ENCODE data around the gene STYX. TPM values are rescaled to one million over a fixed set of nuclear protein-coding genes. Genes with fewer than 3 reads are reported as not detected.

STYX gene
- total RNA-seq, 1 experiment from 2014 or later = 20.6 TPM

DNA sequence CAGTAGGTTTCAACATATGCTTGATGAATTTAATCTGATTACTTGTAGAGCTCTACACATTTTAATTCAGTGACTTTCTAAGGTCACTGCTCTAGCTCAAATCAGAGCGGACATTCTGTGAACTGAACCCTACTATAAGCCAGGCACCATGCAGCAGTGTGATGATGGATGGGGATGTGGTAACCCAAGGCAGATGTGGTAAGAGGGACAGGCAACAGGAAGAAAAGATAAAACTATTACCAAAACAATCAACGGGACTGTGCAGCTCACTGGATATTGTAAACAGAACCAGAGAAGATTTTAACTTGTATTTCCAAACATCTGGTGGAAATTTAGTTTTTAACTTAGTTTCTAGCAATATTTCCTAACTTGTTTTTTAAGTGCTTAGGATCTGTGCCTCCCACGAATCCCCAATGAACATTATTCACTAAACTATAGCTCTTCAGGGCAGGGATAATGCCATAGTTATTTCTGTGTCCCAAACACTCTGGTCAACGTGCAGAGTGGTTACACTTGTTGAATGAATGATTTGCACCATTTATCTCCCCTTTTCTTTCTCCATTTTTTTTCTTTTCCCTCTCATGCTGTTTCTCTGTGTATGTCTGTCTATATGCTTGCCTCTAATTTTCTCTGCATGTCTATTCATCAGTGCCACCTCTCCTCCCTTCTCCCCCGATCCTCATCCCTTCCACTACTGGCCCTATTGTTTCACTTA lies 37.6 kb upstream of the STYX start:
- POLR2A ChIA-PET = interaction anchor here (0.6 kb wide), 1 partner anchor 140 kb away, joined by 3 read pairs; the partner anchor contains the start of gene TXNDC16
- TSS peak; percentile 37 for BruUV-seq (replicated peaks)
- intact Hi-C loops (cut with micrococcal nuclease; ENCODE audit: unreplicated experiment) (no loop called here), in situ Hi-C loops (cut with HindIII; ENCODE audit: low pct_unique_long_range_greater_than_20kb, low sequenced_read_pairs) (no loop called here)
- H3K36me3 ChIP-seq (ENCODE audit: control insufficient read depth, insufficient read depth, low read length) = no peaks in the 10 kb centered on the region
- no peak for ATAC-seq
- no peaks in the 10 kb centered on the region for H3K27me3 ChIP-seq (ENCODE audit: control insufficient read depth, insufficient read depth, low read length)
- H3K9me3 ChIP-seq (ENCODE audit: control insufficient read depth, insufficient read depth, low read depth, low read length) = no peaks in the 10 kb centered on the region
- no peak for DNase-seq (ENCODE audit: low read depth, low spot score)
- peaks cover 20% of the 10 kb centered on the region for H3K4me1 ChIP-seq (ENCODE audit: control insufficient read depth, insufficient read depth, low read length)
- TF ChIP-seq, protein P1, sequence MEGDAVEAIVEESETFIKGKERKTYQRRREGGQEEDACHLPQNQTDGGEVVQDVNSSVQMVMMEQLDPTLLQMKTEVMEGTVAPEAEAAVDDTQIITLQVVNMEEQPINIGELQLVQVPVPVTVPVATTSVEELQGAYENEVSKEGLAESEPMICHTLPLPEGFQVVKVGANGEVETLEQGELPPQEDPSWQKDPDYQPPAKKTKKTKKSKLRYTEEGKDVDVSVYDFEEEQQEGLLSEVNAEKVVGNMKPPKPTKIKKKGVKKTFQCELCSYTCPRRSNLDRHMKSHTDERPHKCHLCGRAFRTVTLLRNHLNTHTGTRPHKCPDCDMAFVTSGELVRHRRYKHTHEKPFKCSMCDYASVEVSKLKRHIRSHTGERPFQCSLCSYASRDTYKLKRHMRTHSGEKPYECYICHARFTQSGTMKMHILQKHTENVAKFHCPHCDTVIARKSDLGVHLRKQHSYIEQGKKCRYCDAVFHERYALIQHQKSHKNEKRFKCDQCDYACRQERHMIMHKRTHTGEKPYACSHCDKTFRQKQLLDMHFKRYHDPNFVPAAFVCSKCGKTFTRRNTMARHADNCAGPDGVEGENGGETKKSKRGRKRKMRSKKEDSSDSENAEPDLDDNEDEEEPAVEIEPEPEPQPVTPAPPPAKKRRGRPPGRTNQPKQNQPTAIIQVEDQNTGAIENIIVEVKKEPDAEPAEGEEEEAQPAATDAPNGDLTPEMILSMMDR (IDR thresholded peaks at IDR 0.05) = no peak
- TF ChIP-seq, protein P2, sequence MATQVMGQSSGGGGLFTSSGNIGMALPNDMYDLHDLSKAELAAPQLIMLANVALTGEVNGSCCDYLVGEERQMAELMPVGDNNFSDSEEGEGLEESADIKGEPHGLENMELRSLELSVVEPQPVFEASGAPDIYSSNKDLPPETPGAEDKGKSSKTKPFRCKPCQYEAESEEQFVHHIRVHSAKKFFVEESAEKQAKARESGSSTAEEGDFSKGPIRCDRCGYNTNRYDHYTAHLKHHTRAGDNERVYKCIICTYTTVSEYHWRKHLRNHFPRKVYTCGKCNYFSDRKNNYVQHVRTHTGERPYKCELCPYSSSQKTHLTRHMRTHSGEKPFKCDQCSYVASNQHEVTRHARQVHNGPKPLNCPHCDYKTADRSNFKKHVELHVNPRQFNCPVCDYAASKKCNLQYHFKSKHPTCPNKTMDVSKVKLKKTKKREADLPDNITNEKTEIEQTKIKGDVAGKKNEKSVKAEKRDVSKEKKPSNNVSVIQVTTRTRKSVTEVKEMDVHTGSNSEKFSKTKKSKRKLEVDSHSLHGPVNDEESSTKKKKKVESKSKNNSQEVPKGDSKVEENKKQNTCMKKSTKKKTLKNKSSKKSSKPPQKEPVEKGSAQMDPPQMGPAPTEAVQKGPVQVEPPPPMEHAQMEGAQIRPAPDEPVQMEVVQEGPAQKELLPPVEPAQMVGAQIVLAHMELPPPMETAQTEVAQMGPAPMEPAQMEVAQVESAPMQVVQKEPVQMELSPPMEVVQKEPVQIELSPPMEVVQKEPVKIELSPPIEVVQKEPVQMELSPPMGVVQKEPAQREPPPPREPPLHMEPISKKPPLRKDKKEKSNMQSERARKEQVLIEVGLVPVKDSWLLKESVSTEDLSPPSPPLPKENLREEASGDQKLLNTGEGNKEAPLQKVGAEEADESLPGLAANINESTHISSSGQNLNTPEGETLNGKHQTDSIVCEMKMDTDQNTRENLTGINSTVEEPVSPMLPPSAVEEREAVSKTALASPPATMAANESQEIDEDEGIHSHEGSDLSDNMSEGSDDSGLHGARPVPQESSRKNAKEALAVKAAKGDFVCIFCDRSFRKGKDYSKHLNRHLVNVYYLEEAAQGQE (IDR thresholded peaks at IDR 0.05; ENCODE audit: insufficient read depth in 1 of 2, low read depth in 2 of 2, low read length in 1 of 2) = no peak
- TF ChIP-seq SIN3A (IDR thresholded peaks at IDR 0.05; ENCODE audit: borderline replicate concordance, insufficient read depth, low read depth, low read length) (no peak), TCF7L2 (IDR thresholded peaks at IDR 0.05; ENCODE audit: low read depth, low read length) (no peak), POLR2AphosphoS5 (IDR thresholded peaks at IDR 0.05; ENCODE audit: low read depth, low read length) (no peak)
- H3K4me3 ChIP-seq (ENCODE audit: low read depth in 2 of 2, low read length in 2 of 2) = peak overlapping the region in 1 of 2 experiments; percentile 95; a peak in 1 of 4 replicates
- CTCF ChIA-PET = no interaction called here
- H3K27ac ChIP-seq (ENCODE audit: low read length) = peak overlapping the region; percentile 61; the same call in 1 of the 2 replicates

DNA sequence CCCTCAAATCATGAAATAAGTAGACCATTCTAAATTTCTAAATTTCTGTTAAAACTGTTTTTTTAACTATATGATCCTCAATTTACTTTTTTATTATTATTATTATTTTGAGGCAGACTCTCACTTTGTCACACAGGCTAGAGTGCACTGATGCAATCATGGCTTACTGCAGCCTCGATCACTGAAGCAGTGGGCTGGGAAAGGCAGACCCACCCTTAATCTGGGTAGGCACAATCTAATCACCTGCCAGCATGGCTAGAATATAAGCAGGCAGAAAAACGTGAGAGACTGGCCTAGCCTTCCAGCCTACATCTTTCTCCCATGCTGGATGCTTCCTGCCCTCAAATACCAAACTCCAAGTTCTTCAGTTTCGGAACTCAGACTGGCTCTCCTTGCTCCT lies 36.9 kb upstream of the STYX start:
- Histone ChIP-seq H3K9me3 (ENCODE audit: control insufficient read depth, insufficient read depth, low read depth, low read length) (no peaks in the 10 kb centered on the region), H3K4me3 (ENCODE audit: low read depth in 2 of 2, low read length in 2 of 2) (peak overlapping the region; percentile 76 to 95), H3K4me1 (ENCODE audit: control insufficient read depth, insufficient read depth, low read length) (peaks cover 20% of the 10 kb centered on the region), H3K27ac (ENCODE audit: low read length) (peak overlapping the region; percentile 82; the same call in 1 of the 2 replicates), H3K36me3 (ENCODE audit: control insufficient read depth, insufficient read depth, low read length) (no peaks in the 10 kb centered on the region), H3K27me3 (ENCODE audit: control insufficient read depth, insufficient read depth, low read length) (no peaks in the 10 kb centered on the region)
- in situ Hi-C loops (cut with HindIII; ENCODE audit: low pct_unique_long_range_greater_than_20kb, low sequenced_read_pairs) (no loop called here), intact Hi-C loops (cut with micrococcal nuclease; ENCODE audit: unreplicated experiment) (no loop called here)
- no peak for TF ChIP-seq SIN3A (IDR thresholded peaks at IDR 0.05; ENCODE audit: borderline replicate concordance, insufficient read depth, low read depth, low read length)
- no peak for TF ChIP-seq TCF7L2 (IDR thresholded peaks at IDR 0.05; ENCODE audit: low read depth, low read length)
- TF ChIP-seq, protein P1 (IDR thresholded peaks at IDR 0.05) = no peak
- TF ChIP-seq, protein P2 (IDR thresholded peaks at IDR 0.05; ENCODE audit: insufficient read depth in 1 of 2, low read depth in 2 of 2, low read length in 1 of 2) = no peak
- no peak for TF ChIP-seq POLR2AphosphoS5 (IDR thresholded peaks at IDR 0.05; ENCODE audit: low read depth, low read length)
- CTCF ChIA-PET = no interaction called here
- ATAC-seq = no peak
- POLR2A ChIA-PET = interaction anchor here (0.6 kb wide), 1 partner anchor 141 kb away, joined by 3 read pairs; the partner anchor contains the start of gene TXNDC16
- DNase-seq (ENCODE audit: low read depth, low spot score) = no peak
- no TSS peak for BruUV-seq (replicated peaks)

Data from Panc1 (cell line).